HepG2 (cell line): ENCODE measurements around the gene RAB3C.

Source experiments
- ATF7 ChIP-seq, 2 experiments: fragments of 450-650 bp in 1 of 2; sonication (generic) in 1 of 2; formaldehyde crosslinking in 1 of 2; IDR thresholded peaks; 2 replicates each; pipeline versions ENCODE4 v1.4.0 to v1.6.1; 2016 to 2020; ENCODE audit warnings: antibody characterized with exemption in 1 of 2, mild to moderate bottlenecking in 1 of 2, missing genetic modification reagents in 1 of 2
- ESRRA ChIP-seq: sonication (generic); formaldehyde crosslinking; IDR thresholded peaks from 2 replicates; pipeline ENCODE4 v1.5.1; 2020; ENCODE audit warnings: mild to moderate bottlenecking, low read depth, missing genetic modification reagents
- PHF20 ChIP-seq: sonication (generic); formaldehyde crosslinking; IDR thresholded peaks from 2 replicates; pipeline ENCODE4 v1.5.0; 2020; ENCODE audit warnings: mild to moderate bottlenecking, missing genetic modification reagents
- POLR2A ChIP-seq, 2 experiments: IDR thresholded peaks; 2 replicates each; pipeline ENCODE4 v1.6.1; 2011; ENCODE audit warnings: low read depth in 2 of 2, low read length in 2 of 2, mild to moderate bottlenecking in 1 of 2, moderate library complexity in 1 of 2; ENCODE audit not compliant: insufficient read depth in 1 of 2
- TAF1 ChIP-seq: sonication (generic); formaldehyde crosslinking; IDR thresholded peaks from 2 replicates; pipeline ENCODE4 v1.4.0; 2020; ENCODE audit warnings: missing genetic modification reagents
- ZNF33A ChIP-seq: sonication (generic); formaldehyde crosslinking; IDR thresholded peaks from 2 replicates; pipeline ENCODE4 v1.5.1; 2020; ENCODE audit warnings: missing genetic modification reagents, mild to moderate bottlenecking, moderate library complexity, borderline replicate concordance
- ZNF768 ChIP-seq: sonication (generic); formaldehyde crosslinking; IDR thresholded peaks from 2 replicates; pipeline ENCODE4 v1.4.0; 2020; ENCODE audit warnings: missing genetic modification reagents
- TF ChIP-seq, protein P1 (sequence below): sonication (generic); formaldehyde crosslinking; IDR thresholded peaks from 2 replicates; pipeline ENCODE4 v1.8.1; 2023; ENCODE audit warnings: missing genetic modification reagents, inconsistent platforms, borderline replicate concordance
- TF ChIP-seq, protein P2 (sequence below): sonication (generic); formaldehyde crosslinking; IDR thresholded peaks from 2 replicates; pipeline ENCODE4 v1.5.1; 2020; ENCODE audit warnings: missing genetic modification reagents, mild to moderate bottlenecking, borderline replicate concordance
- TF ChIP-seq, protein P3 (sequence below): sonication (generic); formaldehyde crosslinking; IDR thresholded peaks from 2 replicates; pipeline ENCODE4 v1.4.0; 2020; ENCODE audit warnings: missing genetic modification reagents, mild to moderate bottlenecking, borderline replicate concordance

DNA sequence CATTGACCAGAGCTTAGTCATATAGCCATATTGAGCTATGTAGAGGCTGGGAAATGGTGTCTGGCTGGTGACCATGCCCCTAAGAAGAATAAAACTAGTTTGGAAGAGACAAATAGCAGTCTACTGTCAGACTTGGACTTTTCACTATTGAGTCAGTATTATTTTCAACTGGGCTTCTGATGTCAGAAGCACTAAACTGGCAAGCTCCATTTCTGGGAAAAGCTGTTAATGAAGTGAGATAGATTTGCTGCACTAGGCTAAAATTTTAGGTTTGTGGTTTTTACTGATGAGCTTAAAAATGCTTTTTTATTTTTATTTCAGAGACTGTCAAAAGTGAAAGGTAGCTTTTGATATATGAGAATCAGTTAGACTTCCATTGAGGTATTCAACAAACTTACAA, 220.2 kb downstream of the RAB3C start:
- no peak for TF ChIP-seq PHF20 (CRISPR knock-in tag)
- TF ChIP-seq ATF7 (IDR thresholded peaks at IDR 0.05), result no peak
- TF ChIP-seq ATF7 (CRISPR knock-in tag; IDR thresholded peaks at IDR 0.05), result no peak
- no peak for TF ChIP-seq POLR2A (IDR thresholded peaks at IDR 0.05; ENCODE audit: insufficient read depth in 1 of 2, low read depth in 2 of 2, low read length in 2 of 2)
- no peak for TF ChIP-seq TAF1 (CRISPR knock-in tag)
- no peak for TF ChIP-seq ZNF33A
- TF ChIP-seq, protein P1, sequence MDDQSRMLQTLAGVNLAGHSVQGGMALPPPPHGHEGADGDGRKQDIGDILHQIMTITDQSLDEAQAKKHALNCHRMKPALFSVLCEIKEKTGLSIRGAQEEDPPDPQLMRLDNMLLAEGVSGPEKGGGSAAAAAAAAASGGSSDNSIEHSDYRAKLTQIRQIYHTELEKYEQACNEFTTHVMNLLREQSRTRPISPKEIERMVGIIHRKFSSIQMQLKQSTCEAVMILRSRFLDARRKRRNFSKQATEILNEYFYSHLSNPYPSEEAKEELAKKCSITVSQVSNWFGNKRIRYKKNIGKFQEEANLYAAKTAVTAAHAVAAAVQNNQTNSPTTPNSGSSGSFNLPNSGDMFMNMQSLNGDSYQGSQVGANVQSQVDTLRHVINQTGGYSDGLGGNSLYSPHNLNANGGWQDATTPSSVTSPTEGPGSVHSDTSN (CRISPR knock-in tag), result no peak
- TF ChIP-seq ESRRA, result no peak
- TF ChIP-seq, protein P2, sequence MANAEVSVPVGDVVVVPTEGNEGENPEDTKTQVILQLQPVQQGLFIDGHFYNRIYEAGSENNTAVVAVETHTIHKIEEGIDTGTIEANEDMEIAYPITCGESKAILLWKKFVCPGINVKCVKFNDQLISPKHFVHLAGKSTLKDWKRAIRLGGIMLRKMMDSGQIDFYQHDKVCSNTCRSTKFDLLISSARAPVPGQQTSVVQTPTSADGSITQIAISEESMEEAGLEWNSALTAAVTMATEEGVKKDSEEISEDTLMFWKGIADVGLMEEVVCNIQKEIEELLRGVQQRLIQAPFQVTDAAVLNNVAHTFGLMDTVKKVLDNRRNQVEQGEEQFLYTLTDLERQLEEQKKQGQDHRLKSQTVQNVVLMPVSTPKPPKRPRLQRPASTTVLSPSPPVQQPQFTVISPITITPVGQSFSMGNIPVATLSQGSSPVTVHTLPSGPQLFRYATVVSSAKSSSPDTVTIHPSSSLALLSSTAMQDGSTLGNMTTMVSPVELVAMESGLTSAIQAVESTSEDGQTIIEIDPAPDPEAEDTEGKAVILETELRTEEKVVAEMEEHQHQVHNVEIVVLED (CRISPR knock-in tag), result no peak
- no peak for TF ChIP-seq ZNF768 (CRISPR knock-in tag)
- TF ChIP-seq, protein P3, sequence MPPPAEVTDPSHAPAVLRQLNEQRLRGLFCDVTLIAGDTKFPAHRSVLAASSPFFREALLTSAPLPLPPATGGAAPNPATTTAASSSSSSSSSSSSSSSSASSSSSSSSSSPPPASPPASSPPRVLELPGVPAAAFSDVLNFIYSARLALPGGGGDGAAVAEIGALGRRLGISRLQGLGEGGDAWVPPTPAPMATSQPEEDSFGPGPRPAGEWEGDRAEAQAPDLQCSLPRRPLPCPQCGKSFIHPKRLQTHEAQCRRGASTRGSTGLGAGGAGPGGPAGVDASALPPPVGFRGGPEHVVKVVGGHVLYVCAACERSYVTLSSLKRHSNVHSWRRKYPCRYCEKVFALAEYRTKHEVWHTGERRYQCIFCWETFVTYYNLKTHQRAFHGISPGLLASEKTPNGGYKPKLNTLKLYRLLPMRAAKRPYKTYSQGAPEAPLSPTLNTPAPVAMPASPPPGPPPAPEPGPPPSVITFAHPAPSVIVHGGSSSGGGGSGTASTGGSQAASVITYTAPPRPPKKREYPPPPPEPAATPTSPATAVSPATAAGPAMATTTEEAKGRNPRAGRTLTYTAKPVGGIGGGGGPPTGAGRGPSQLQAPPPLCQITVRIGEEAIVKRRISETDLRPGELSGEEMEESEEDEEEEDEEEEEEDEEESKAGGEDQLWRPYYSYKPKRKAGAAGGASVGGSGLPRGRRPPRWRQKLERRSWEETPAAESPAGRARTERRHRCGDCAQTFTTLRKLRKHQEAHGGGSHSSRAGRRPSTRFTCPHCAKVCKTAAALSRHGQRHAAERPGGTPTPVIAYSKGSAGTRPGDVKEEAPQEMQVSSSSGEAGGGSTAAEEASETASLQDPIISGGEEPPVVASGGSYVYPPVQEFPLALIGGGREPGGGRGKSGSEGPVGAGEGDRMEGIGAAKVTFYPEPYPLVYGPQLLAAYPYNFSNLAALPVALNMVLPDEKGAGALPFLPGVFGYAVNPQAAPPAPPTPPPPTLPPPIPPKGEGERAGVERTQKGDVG (CRISPR knock-in tag), result no peak
